Keratinocyte (primary cell): ENCODE data around the gene CBFA2T3. TPM values are rescaled to one million over a fixed set of nuclear protein-coding genes. Genes with fewer than 3 reads are reported as not detected.

Experiments used
- DNase-seq: peaks from one replicate; pipeline ENCODE4 v3.0.0-alpha.2; 2011; ENCODE audit warnings: low read depth, missing footprints, low spot score
- FAIRE-seq: peaks from 2 replicates; lab custom pipeline; 2011; peaks lifted over from hg19 to GRCh38; lab: Jason Lieb, UNC
- H2AFZ ChIP-seq: 2 replicates; pipeline ENCODE4 v1.6.0; 2012; ENCODE audit warnings: low read length, control low read depth, inconsistent platforms; ENCODE audit not compliant: control insufficient read depth
- H3K27ac ChIP-seq: 2 replicates; pipeline ENCODE4 v1.5.1; 2011; ENCODE audit warnings: low read length; ENCODE audit not compliant: control insufficient read depth, insufficient read depth
- H3K27me3 ChIP-seq: 3 replicates; pipeline ENCODE4 v1.6.0; 2011; ENCODE audit warnings: low read length; ENCODE audit not compliant: control insufficient read depth, insufficient read depth; ENCODE audit errors: extremely low read depth
- H3K36me3 ChIP-seq, 2 experiments: 2 replicates in 1 of 2; 3 replicates in 1 of 2; pipeline ENCODE4 v1.5.1; 2011; ENCODE audit warnings: low read length in 2 of 2, mild to moderate bottlenecking in 1 of 2; ENCODE audit not compliant: control insufficient read depth in 2 of 2, insufficient read depth in 2 of 2; ENCODE audit errors: extremely low read depth in 1 of 2
- H3K4me1 ChIP-seq: 3 replicates; pipeline ENCODE4 v1.5.1; 2011; ENCODE audit warnings: low read length; ENCODE audit not compliant: control insufficient read depth, insufficient read depth; ENCODE audit errors: extremely low read depth
- H3K4me2 ChIP-seq: 3 replicates; pipeline ENCODE4 v1.6.0; 2011; ENCODE audit warnings: low read depth, low read length; ENCODE audit not compliant: control insufficient read depth, insufficient read depth; ENCODE audit errors: extremely low read depth
- H3K4me3 ChIP-seq, 3 experiments: fragments of 200-600 bp in 1 of 3; sonication (generic) in 1 of 3; 2 replicates in 2 of 3; 3 replicates in 1 of 3; pipeline ENCODE4 v1.5.1; 2011 to 2016; ENCODE audit warnings: low read length in 3 of 3, mild to moderate bottlenecking in 3 of 3, control low read depth in 2 of 3, inconsistent platforms in 1 of 3, low read depth in 1 of 3, mixed read lengths in 1 of 3, mixed run types in 1 of 3, moderate library complexity in 1 of 3; ENCODE audit not compliant: control insufficient read depth in 2 of 3, insufficient read depth in 2 of 3; ENCODE audit errors: extremely low read depth in 1 of 3
- H3K79me2 ChIP-seq: 2 replicates; pipeline ENCODE4 v1.6.0; 2012; ENCODE audit warnings: low read length; ENCODE audit not compliant: control insufficient read depth, insufficient read depth
- H3K9ac ChIP-seq: 3 replicates; pipeline ENCODE4 v1.6.0; 2011; ENCODE audit warnings: low read length; ENCODE audit not compliant: control insufficient read depth, insufficient read depth; ENCODE audit errors: extremely low read depth
- H3K9me1 ChIP-seq: 3 replicates; pipeline ENCODE4 v1.6.0; 2011; ENCODE audit warnings: low read length; ENCODE audit not compliant: control insufficient read depth, insufficient read depth; ENCODE audit errors: extremely low read depth
- H3K9me3 ChIP-seq: 2 replicates; pipeline ENCODE4 v1.5.1; 2012; ENCODE audit warnings: low read depth, low read length; ENCODE audit not compliant: control insufficient read depth
- H4K20me1 ChIP-seq: 3 replicates; pipeline ENCODE4 v1.6.0; 2011; ENCODE audit warnings: low read length; ENCODE audit not compliant: control insufficient read depth, insufficient read depth; ENCODE audit errors: extremely low read depth
- CTCF ChIP-seq, 3 experiments: IDR thresholded peaks in 1 of 3; conservative IDR thresholded peaks in 1 of 3; optimal IDR thresholded peaks in 1 of 3; 2 replicates in 2 of 3; 3 replicates in 1 of 3; pipeline versions ENCODE3 to v1.5.1; 2011; ENCODE audit warnings: low read length in 3 of 3, mild to moderate bottlenecking in 3 of 3, moderate library complexity in 2 of 3, control low read depth in 1 of 3, inconsistent platforms in 1 of 3; ENCODE audit not compliant: insufficient read depth in 2 of 3; ENCODE audit errors: extremely low read depth in 1 of 3
- EZH2 ChIP-seq: IDR thresholded peaks from one replicate; pipeline ENCODE4 v1.6.1; 2012; ENCODE audit warnings: inconsistent platforms, mild to moderate bottlenecking, low read length, moderate library complexity
- dilution Hi-C: fragments of 300-500 bp; cut with MboI; formaldehyde crosslinking; loops from one replicate; pipeline ENCODE4 v1.7.0; 2020; ENCODE audit warnings: low sequenced_read_pairs; ENCODE audit not compliant: extremely low pct_ligation_motif_present
- polyA plus RNA-seq, 5 experiments: library from polyadenylated mRNA; depleted of rRNA in 3 of 5; stranded (reverse) in 3 of 5; stranded (forward) in 1 of 5; unstranded in 1 of 5; fragments of >200 nt; gene quantifications; 1 replicate in 1 of 5; 2 replicates in 3 of 5; 3 replicates in 1 of 5; pipeline versions ENCODE4 v1.2.1 to v1.2.3, GENCODE V29; 2011 to 2012; ENCODE audit warnings: missing spikeins in 2 of 5, low read depth in 1 of 5, low replicate concordance in 1 of 5

Gene CBFA2T3
- polyA plus RNA-seq, 1 donor (not counting 4 experiments of a cell fraction or from before 2014, with no cell fraction given), result 0.08 TPM

- H3K9me3 ChIP-seq, result no peaks in the 10 kb centered on the region
- no peaks in the 10 kb centered on the region for H4K20me1 ChIP-seq
- TF ChIP-seq CTCF (optimal IDR thresholded peaks at IDR 0.05 in 1 of 3, IDR thresholded peaks at IDR 0.05 in 1 of 3, conservative IDR thresholded peaks at IDR 0.05 in 1 of 3; ENCODE audit: extremely low read depth in 1 of 3, insufficient read depth in 2 of 3, low read length in 3 of 3) (no peak), EZH2 (no peak)
- no peak overlapping the region for H2AFZ ChIP-seq
- H3K4me2 ChIP-seq, result no peak overlapping the region
- H3K9ac ChIP-seq, result no peak overlapping the region
- peaks cover 0 to 7% of the 10 kb centered on the region in 2 experiments for H3K36me3 ChIP-seq
- no peaks in the 10 kb centered on the region for H3K9me1 ChIP-seq
- H3K27ac ChIP-seq, result no peak overlapping the region
- FAIRE-seq, result no peak
- H3K4me3 ChIP-seq, result no peak overlapping the region
- no peaks in the 10 kb centered on the region for H3K27me3 ChIP-seq
- DNase-seq, result no peak
- dilution Hi-C loops, result no loop called here
- no peaks in the 10 kb centered on the region for H3K79me2 ChIP-seq
- no peaks in the 10 kb centered on the region for H3K4me1 ChIP-seq
These were observed 128.4 kb downstream of the CBFA2T3 start for GRCh38 chr16:88848557-88848956.

- no peak overlapping the region for H3K9ac ChIP-seq
- no peaks in the 10 kb centered on the region for H3K9me1 ChIP-seq
- no peak overlapping the region for H3K4me3 ChIP-seq
- dilution Hi-C loops, result no loop called here
- H3K36me3 ChIP-seq, result peaks cover 0 to 7% of the 10 kb centered on the region in 2 experiments
- no peaks in the 10 kb centered on the region for H3K4me1 ChIP-seq
- no peak for TF ChIP-seq CTCF (optimal IDR thresholded peaks at IDR 0.05 in 1 of 3, IDR thresholded peaks at IDR 0.05 in 1 of 3, conservative IDR thresholded peaks at IDR 0.05 in 1 of 3; ENCODE audit: extremely low read depth in 1 of 3, insufficient read depth in 2 of 3, low read length in 3 of 3)
- no peak for TF ChIP-seq EZH2
- H3K9me3 ChIP-seq, result no peaks in the 10 kb centered on the region
- H3K79me2 ChIP-seq, result no peaks in the 10 kb centered on the region
- H3K27ac ChIP-seq, result no peak overlapping the region
- H2AFZ ChIP-seq, result no peak overlapping the region
- DNase-seq (no peak), FAIRE-seq (no peak)
- no peaks in the 10 kb centered on the region for H4K20me1 ChIP-seq
- no peak overlapping the region for H3K4me2 ChIP-seq
- H3K27me3 ChIP-seq, result no peaks in the 10 kb centered on the region
These were observed 129.4 kb downstream of the CBFA2T3 start for GRCh38 chr16:88847654-88848053.
